NB4 (cell line): Measurements from ENCODE around the gene ARHGAP19.

Experiments
- DNase-seq: peaks from one replicate; pipeline ENCODE4 v3.0.0; 2010; ENCODE audit warnings: low read depth
- H3K4me3 ChIP-seq: one replicate; pipeline ENCODE4 v1.5.1; 2011; ENCODE audit warnings: mild to moderate bottlenecking, low read depth, low read length, moderate library complexity
- MYC ChIP-seq: IDR thresholded peaks from 2 replicates; pipeline ENCODE4 v1.6.1; 2011; ENCODE audit warnings: low read depth, low read length
- POLR2A ChIP-seq: IDR thresholded peaks from 2 replicates; pipeline ENCODE4 v1.6.1; 2011; ENCODE audit warnings: mild to moderate bottlenecking; ENCODE audit not compliant: insufficient read length; ENCODE audit errors: extremely low read depth
- TF ChIP-seq, protein P1 (sequence below): IDR thresholded peaks from one replicate; pipeline ENCODE4 v1.5.1; 2012; ENCODE audit warnings: low read depth, low read length
- TF ChIP-seq, protein P2 (sequence below): IDR thresholded peaks from 2 replicates; pipeline ENCODE4 v1.6.1; 2011; ENCODE audit warnings: low read depth, low read length

Gene ARHGAP19

DNA sequence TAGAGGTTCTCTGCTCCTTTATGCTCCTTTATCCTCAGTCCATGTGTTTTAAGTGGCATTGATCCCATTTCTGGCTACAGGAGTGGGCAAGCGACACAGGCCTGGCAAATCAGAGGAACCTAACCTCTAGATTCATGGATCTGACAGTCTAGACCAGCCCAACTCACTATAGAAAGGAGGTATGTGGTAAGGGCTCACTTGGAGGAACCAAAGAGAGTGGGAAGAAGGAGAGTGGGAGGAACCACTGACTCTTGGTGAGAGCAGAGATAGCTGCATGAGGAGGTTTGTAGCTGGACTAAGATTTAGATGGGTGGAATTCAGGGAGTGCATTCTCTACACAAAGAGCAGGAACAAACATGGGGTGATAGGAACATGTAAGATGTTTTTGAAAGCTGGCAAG, 15.0 kb upstream of the ARHGAP19 start:
- TF ChIP-seq MYC (no peak), POLR2A (no peak)
- TF ChIP-seq, protein P1, sequence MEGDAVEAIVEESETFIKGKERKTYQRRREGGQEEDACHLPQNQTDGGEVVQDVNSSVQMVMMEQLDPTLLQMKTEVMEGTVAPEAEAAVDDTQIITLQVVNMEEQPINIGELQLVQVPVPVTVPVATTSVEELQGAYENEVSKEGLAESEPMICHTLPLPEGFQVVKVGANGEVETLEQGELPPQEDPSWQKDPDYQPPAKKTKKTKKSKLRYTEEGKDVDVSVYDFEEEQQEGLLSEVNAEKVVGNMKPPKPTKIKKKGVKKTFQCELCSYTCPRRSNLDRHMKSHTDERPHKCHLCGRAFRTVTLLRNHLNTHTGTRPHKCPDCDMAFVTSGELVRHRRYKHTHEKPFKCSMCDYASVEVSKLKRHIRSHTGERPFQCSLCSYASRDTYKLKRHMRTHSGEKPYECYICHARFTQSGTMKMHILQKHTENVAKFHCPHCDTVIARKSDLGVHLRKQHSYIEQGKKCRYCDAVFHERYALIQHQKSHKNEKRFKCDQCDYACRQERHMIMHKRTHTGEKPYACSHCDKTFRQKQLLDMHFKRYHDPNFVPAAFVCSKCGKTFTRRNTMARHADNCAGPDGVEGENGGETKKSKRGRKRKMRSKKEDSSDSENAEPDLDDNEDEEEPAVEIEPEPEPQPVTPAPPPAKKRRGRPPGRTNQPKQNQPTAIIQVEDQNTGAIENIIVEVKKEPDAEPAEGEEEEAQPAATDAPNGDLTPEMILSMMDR, result no peak
- TF ChIP-seq, protein P2, sequence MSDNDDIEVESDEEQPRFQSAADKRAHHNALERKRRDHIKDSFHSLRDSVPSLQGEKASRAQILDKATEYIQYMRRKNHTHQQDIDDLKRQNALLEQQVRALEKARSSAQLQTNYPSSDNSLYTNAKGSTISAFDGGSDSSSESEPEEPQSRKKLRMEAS, result no peak
- DNase-seq, result peak; percentile 21
- no peak overlapping the region for H3K4me3 ChIP-seq

DNA sequence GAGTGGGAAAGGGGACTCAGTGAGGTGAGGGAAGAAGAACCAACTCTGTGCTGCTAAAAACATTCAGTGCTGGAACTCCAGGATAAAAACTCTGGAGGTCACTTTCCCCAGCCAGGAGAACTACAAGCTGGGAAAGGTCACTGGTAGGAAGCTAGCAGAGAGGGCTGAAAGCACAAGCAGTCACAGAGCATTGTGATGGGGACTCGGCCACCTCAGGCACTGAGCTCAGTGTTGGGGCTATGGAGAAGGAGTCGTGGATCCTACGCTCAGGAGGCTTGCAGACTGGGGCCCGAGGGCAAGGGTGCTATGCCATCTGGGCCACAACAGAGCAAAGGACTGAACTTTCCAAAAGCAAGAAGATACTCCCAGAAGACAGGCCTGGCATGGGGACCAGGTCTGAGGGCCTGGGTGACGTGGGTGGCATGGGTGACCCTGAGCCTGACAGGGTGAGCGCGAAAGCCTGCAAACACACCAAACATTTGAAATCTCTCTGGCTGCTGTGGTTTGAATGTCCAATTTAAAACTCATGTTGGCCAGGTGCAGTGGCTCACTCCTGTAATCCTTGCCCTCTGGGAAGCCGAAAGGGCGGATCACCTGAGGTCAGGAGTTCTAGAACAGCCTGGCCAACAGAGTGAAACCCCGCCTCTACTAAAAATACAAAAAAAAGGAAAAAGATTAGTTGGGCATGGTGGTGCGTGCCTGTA, 9.8 kb upstream of the ARHGAP19 start:
- H3K4me3 ChIP-seq, result no peak overlapping the region
- no peak for TF ChIP-seq POLR2A
- TF ChIP-seq, protein P1, result no peak
- TF ChIP-seq, protein P2, result no peak
- no peak for TF ChIP-seq MYC
- DNase-seq, result no peak

DNA sequence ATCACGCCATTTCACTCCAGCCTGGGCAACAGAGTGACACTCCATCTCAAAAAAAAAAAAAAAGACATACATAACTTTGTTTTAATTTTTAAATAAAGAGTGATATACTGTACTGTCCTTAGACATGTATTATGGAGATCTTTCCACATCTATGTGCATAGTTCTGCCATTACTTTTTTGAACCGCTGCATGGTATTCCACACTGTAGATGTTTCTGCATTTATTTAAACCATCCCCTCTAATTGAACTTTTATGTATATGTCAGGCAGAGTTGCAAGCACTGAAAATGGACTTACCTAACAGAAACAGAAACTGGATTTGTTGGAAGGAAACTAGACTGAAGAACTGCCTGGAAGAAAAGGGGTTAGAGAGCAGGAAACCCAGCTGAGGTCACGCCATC, 8.5 kb upstream of the ARHGAP19 start:
- DNase-seq, result no peak
- no peak overlapping the region for H3K4me3 ChIP-seq
- TF ChIP-seq POLR2A (no peak), MYC (no peak)
- TF ChIP-seq, protein P2, result no peak

DNA sequence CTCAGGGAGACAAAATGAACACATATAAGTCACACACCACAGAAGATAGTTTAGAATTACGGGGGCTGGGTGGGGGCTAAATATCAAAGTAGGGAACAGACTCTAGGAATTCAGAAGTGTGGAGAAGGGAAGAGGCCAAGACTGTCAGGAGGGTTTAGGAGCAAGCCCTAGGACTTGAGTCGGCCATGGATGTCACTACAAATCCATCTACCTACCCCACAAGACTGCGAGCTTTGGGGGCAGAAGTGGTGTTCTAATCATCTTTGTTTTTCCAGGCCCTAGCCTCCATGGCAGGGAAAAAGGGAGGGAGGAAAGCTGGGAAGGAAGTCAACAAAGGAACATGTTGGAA, 5.8 kb upstream of the ARHGAP19 start:
- TF ChIP-seq, protein P2, result no peak
- no peak for TF ChIP-seq MYC
- no peak for TF ChIP-seq POLR2A
- TF ChIP-seq, protein P1, result no peak
- no peak for DNase-seq
- no peak overlapping the region for H3K4me3 ChIP-seq

DNA sequence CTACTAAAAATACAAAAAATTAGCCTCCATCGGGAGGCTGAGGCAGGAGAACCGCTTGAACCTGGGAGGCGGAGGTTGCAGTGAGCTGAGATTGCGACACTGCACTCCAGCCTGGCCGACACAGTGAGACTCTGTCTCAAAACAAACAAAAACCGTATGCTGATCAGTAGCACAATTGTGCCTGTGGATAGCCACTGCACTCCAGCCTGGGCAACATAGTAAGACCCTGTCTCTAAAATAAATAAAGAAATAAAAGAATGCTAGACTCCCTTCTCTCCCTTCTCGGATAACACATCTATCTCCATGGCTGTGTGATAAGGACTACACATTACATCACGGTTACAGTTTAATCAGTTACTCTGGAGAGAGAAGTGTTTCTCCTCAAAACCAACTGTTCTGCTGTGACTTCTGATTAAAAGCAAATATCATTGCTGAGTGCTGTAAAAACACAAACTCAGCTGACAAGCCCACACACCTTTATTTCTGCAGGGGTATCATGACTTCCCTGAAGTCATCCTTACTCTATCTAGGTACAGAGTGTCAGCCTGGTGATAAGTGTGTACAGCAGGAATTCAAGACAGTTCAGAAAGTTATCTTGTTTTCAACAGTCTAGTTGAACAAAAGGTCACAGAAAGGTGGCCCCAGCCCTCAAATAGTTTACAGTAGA, 5.3 kb upstream of the ARHGAP19 start:
- DNase-seq, result no peak
- no peak overlapping the region for H3K4me3 ChIP-seq
- no peak for TF ChIP-seq MYC
- TF ChIP-seq, protein P1, result no peak
- TF ChIP-seq, protein P2, result no peak
- no peak for TF ChIP-seq POLR2A

DNA sequence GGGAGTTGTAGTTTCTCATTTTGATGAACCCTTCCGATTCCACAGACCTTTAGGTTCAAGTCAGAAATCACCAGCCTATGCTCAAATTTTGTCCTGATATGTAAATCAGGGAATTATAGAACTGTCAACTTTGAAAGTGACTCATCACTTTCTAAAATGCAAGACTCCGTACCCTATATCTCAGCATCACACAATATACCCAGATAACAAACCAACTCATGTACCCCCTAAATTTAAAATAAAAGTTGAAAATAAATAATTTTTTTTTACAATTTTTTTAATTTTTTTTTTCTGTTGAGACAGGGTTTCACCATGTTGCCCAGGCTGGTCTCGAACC, 393 bp upstream of the ARHGAP19 start:
- H3K4me3 ChIP-seq, result peak overlapping the region; percentile 6
- DNase-seq, result no peak
- TF ChIP-seq MYC, result no peak
- TF ChIP-seq, protein P2, result no peak
